Right cardiac atrium (tissue), 5 donors: ENCODE measurements around the gene NDUFA1. TPM values are rescaled to one million over a fixed set of nuclear protein-coding genes. Genes with fewer than 3 reads are reported as not detected.
"Not testable (repeated sequence)": the region's sequence is repeated elsewhere in the genome, so short reads cannot be mapped to it uniquely, and the experiment has no call there.

Source experiments
- ATAC-seq, 2 donors: fragments of 200-7000 bp; cut with Tn5 transposase; one replicate each; pipeline versions ENCODE4 v1.8.0 to v1.9.1; 2020; ENCODE audit warnings: moderate library complexity in 2 of 2, mild to moderate bottlenecking in 1 of 2
- DNase-seq, 3 donors: peaks; one replicate each; pipeline ENCODE4 v3.0.0-alpha.2; 2020
- H3K27ac ChIP-seq: one replicate; pipeline ENCODE4 v1.5.1; 2013; ENCODE audit warnings: mild to moderate bottlenecking, low read length, control low read depth, moderate library complexity
- H3K27me3 ChIP-seq: one replicate; pipeline ENCODE4 v1.6.1; 2013; ENCODE audit not compliant: control insufficient read depth, insufficient read depth
- H3K4me1 ChIP-seq: one replicate; pipeline ENCODE4 v1.6.1; 2013; ENCODE audit warnings: low read length; ENCODE audit not compliant: control insufficient read depth, insufficient read depth
- H3K4me3 ChIP-seq: one replicate; pipeline ENCODE4 v1.5.1; 2013; ENCODE audit warnings: low read length, control low read depth
- H3K9me3 ChIP-seq: one replicate; pipeline ENCODE4 v1.6.1; 2013; ENCODE audit warnings: low read length; ENCODE audit not compliant: control insufficient read depth
- WGBS: extraction: QIAGEN DNeasy Blood & Tissue Kit; methylation state at CpG from one replicate; pipeline ENCODE4 v1.1.7; 2013; 5-methylcytosine and 5-hydroxymethylcytosine counted together
- intact Hi-C, 4 donors: fragments of 100-400 bp; cut with DNase I; formaldehyde crosslinking; loops; one replicate each; pipeline versions ENCODE4 v1.11.0 to v1.14.0; 2022 to 2023
- polyA plus RNA-seq: library from polyadenylated mRNA; stranded (reverse); fragments of 200-250 nt; gene quantifications from one replicate; pipeline ENCODE4 v1.2.3, GENCODE V29; 2013
- total RNA-seq, 4 donors: library from RNA; stranded (reverse); fragmentation: NEBNext Ultra II Directional; extraction: Animal tissue kit (Norgen Biotek cat#: 25700); gene quantifications; one replicate each; pipeline ENCODE4 v1.2.1, GENCODE V29; 2021
- donor health status: healthy with polysubstance abuse.
- donor health status: DM: no; HTN: yes; CAD: no.
- donor health status: DM: no; HTN: no; CAD: no.
- donor health status: DM: no; HTN: yes; CAD: no; lungs with severe emphysema.
- donor health status: DM: yes; HTN: yes; CAD: no.

NDUFA1 gene
- total and polyA plus RNA-seq, 5 donors: 348 to 846 (median 366) TPM

GRCh38 chrX:119917877-119918276 is 46.2 kb downstream of the NDUFA1 start:
- no peaks in the 10 kb centered on the region for H3K27me3 ChIP-seq
- DNase-seq (no peak), ATAC-seq (no peak)
- no peak overlapping the region for H3K27ac ChIP-seq
- H3K9me3 ChIP-seq: no peaks in the 10 kb centered on the region
- no peaks in the 10 kb centered on the region for H3K4me1 ChIP-seq
- intact Hi-C loops: no loop called here
- H3K4me3 ChIP-seq: no peak overlapping the region
- 95% methylated on average over 2 of the region's 2 CpGs for WGBS

- no peaks in the 10 kb centered on the region for H3K4me1 ChIP-seq
- H3K27ac ChIP-seq: no peak overlapping the region
- DNase-seq (no peak), ATAC-seq (no peak)
- WGBS: 91% methylated on average over 5 of the region's 5 CpGs
- no peak overlapping the region for H3K4me3 ChIP-seq
- intact Hi-C loops: no loop called here
- H3K9me3 ChIP-seq: no peaks in the 10 kb centered on the region
- H3K27me3 ChIP-seq: no peaks in the 10 kb centered on the region
These were observed 48.4 kb downstream of the NDUFA1 start for GRCh38 chrX:119919835-119920585.

GRCh38 chrX:119922391-119922790 is 50.8 kb downstream of the NDUFA1 start:
- intact Hi-C loops, H3K4me3 ChIP-seq, ATAC-seq, DNase-seq, H3K9me3 ChIP-seq, H3K27me3 ChIP-seq, H3K4me1 ChIP-seq, H3K27ac ChIP-seq: not testable (repeated sequence)
- 94% methylated on average over 7 of the region's 7 CpGs for WGBS

Other genes starting within 250 kb of the NDUFA1 start
- gene SEPTIN6, start 178.7 kb upstream of the NDUFA1 start, total RNA-seq: 10 to 100 TPM; 13.9 to 30.4 (median 16.8) TPM
- gene SEPTIN6, start 178.7 kb upstream of the NDUFA1 start, polyA plus RNA-seq: 5.7 TPM
- gene SOWAHD, start 113.2 kb upstream of the NDUFA1 start, total RNA-seq: under 1 TPM in 2 of 4 donors, not detected in 2; 0.37 to 0.53 TPM
- gene SOWAHD, start 113.2 kb upstream of the NDUFA1 start, polyA plus RNA-seq: 0.14 TPM
- 1,000 to 10,000 TPM; 1,125 to 1,239 (median 1,186) TPM for gene RPL39, start 80.2 kb upstream of the NDUFA1 start, total RNA-seq
- 4,509 TPM for gene RPL39, start 80.2 kb upstream of the NDUFA1 start, polyA plus RNA-seq
- gene UPF3B, start 18.9 kb upstream of the NDUFA1 start, total RNA-seq: 1 to 10 TPM; 3.3 to 3.9 (median 3.5) TPM
- gene UPF3B, start 18.9 kb upstream of the NDUFA1 start, polyA plus RNA-seq: 6.5 TPM
- gene RNF113A, start 99 bp upstream of the NDUFA1 start, total RNA-seq: 10 to 100 TPM in 1 of 4 donors, 1 to 10 TPM in 3; 9.0 to 10.5 (median 9.7) TPM
- gene RNF113A, start 99 bp upstream of the NDUFA1 start, polyA plus RNA-seq: 11.6 TPM
- not detected for gene AKAP14, start 24.1 kb downstream of the NDUFA1 start, total RNA-seq
- gene AKAP14, start 24.1 kb downstream of the NDUFA1 start, polyA plus RNA-seq: not detected
- gene NKAP, start 71.9 kb downstream of the NDUFA1 start, total RNA-seq: 1 to 10 TPM; 5.4 to 7.3 (median 5.5) TPM
- gene NKAP, start 71.9 kb downstream of the NDUFA1 start, polyA plus RNA-seq: 6.3 TPM
- gene RHOXF2B, start 205.9 kb downstream of the NDUFA1 start, total RNA-seq: not detected
- gene RHOXF2B, start 205.9 kb downstream of the NDUFA1 start, polyA plus RNA-seq: not detected
- under 1 TPM in 1 of 4 donors, not detected in 3; 0.65 TPM for gene RHOXF1, start 244.1 kb downstream of the NDUFA1 start, total RNA-seq
- gene RHOXF1, start 244.1 kb downstream of the NDUFA1 start, polyA plus RNA-seq: 0.16 TPM